CD4-positive, alpha-beta T cell (primary cell): ENCODE results near the gene SSPN. TPM values are rescaled to one million over a fixed set of nuclear protein-coding genes. Genes with fewer than 3 reads are reported as not detected.

Experiments
- ATAC-seq: fragments of 200-7000 bp; cut with Tn5 transposase; one replicate; pipeline ENCODE4 v1.10.0; 2022; ENCODE audit warnings: mild to moderate bottlenecking; ENCODE audit not compliant: poor library complexity
- CTCF ChIA-PET: fragments of 350-600 bp; sonication (Branson Sonifier 250); formaldehyde crosslinking; loops from one replicate; lab custom pipeline; 2021; ENCODE audit warnings: antibody characterized with exemption, inconsistent platforms; lab: Charles Lee
- POLR2A ChIA-PET: fragments of 350-600 bp; sonication (Branson Sonifier 250); formaldehyde crosslinking; loops from one replicate; lab custom pipeline; 2021; ENCODE audit warnings: antibody characterized with exemption, inconsistent platforms; lab: Charles Lee
- DNase-seq, 14 experiments: peaks; one replicate each; pipeline ENCODE4 v3.0.0-alpha.2; 2013 to 2020; ENCODE audit warnings: mixed read lengths in 2 of 14
- H3K27ac ChIP-seq, 2 donors: one replicate each; pipeline versions ENCODE4 v1.5.1 to v1.7.0; 2013; ENCODE audit warnings: low read length in 2 of 2, low read depth in 1 of 2, mild to moderate bottlenecking in 1 of 2
- H3K27me3 ChIP-seq, 2 experiments: 1 replicate in 1 of 2; 2 replicates in 1 of 2; pipeline versions ENCODE4 v1.6.1 to v1.7.0; 2013; ENCODE audit warnings: low read length in 2 of 2, control low read depth in 1 of 2, mild to moderate bottlenecking in 1 of 2, moderate library complexity in 1 of 2; ENCODE audit not compliant: insufficient read depth in 2 of 2, control insufficient read depth in 1 of 2
- H3K36me3 ChIP-seq: one replicate; pipeline ENCODE4 v1.6.1; 2013; ENCODE audit warnings: low read length, control low read depth; ENCODE audit not compliant: insufficient read depth
- H3K4me1 ChIP-seq: one replicate; pipeline ENCODE4 v1.6.1; 2013; ENCODE audit warnings: low read length, control low read depth; ENCODE audit not compliant: insufficient read depth
- H3K4me3 ChIP-seq: one replicate; pipeline ENCODE4 v1.5.1; 2013; ENCODE audit warnings: mild to moderate bottlenecking, low read length, moderate library complexity
- H3K9me3 ChIP-seq, 2 experiments: 1 replicate in 1 of 2; 2 replicates in 1 of 2; pipeline versions ENCODE4 v1.6.1 to v1.7.0; 2013; ENCODE audit warnings: low read length in 2 of 2, mild to moderate bottlenecking in 2 of 2, control low read depth in 1 of 2, moderate library complexity in 1 of 2; ENCODE audit not compliant: control insufficient read depth in 1 of 2, insufficient read depth in 1 of 2
- H3K27ac Mint-ChIP-seq: one replicate; pipeline ENCODE4 v1.8.0; 2020; ENCODE audit warnings: mixed read lengths
- H3K27me3 Mint-ChIP-seq: one replicate; pipeline ENCODE4 v1.8.0; 2021; ENCODE audit warnings: mixed read lengths
- H3K36me3 Mint-ChIP-seq: one replicate; pipeline ENCODE4 v1.8.0; 2021; ENCODE audit warnings: low read depth, mixed read lengths
- H3K4me1 Mint-ChIP-seq: one replicate; pipeline ENCODE4 v1.8.0; 2021; ENCODE audit warnings: low read depth, mixed read lengths
- H3K4me3 Mint-ChIP-seq: one replicate; pipeline ENCODE4 v1.8.0; 2020; ENCODE audit warnings: mild to moderate bottlenecking, mixed read lengths
- H3K9me3 Mint-ChIP-seq: one replicate; pipeline ENCODE4 v1.8.0; 2020; ENCODE audit warnings: mixed read lengths
- intact Hi-C, 2 experiments: fragments of 100-400 bp; cut with DNase I in 1 of 2; cut with micrococcal nuclease in 1 of 2; formaldehyde crosslinking; loops; one replicate each; pipeline versions ENCODE4 v1.15.1 to v1.9.0; 2023 to 2025; cut with DNase I, micrococcal nuclease
- total RNA-seq, 174 experiments: library from RNA in 2 of 174; stranded (reverse) in 2 of 174; gene quantifications; one replicate each; pipeline ENCODE4 v1.2.3 and lab custom pipeline; 2021 to 2026
- TF ChIP-seq, protein P1 (sequence below): fragments of 200-600 bp; IDR thresholded peaks from one replicate; pipeline ENCODE4 v1.8.0; 2022; ENCODE audit warnings: antibody characterized with exemption, mild to moderate bottlenecking

Gene SSPN
- total RNA-seq, 2 experiments from 2014 or later: not detected

DNA sequence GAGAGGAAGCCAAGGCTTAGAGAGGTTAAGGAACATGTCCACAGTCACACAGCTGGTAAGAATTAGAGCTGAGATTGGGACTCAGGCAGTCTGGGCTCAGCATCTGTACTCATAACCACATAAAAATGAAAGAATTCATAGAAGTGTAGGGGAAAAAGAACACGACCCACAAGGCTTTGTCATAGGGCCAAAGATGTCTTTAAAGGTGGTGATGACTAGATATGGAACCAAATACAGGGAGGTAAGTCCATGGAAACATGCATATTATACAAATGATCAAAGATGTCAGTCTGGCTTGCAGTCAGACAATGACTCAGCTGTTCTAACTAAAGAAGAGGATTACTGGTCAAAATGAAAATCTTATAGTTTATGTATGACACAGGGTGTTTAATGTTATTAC is 7.2 kb upstream of the SSPN start:
- H3K27ac Mint-ChIP-seq: no peak overlapping the region

GRCh38 chr12:26188641-26189040 is 6.7 kb upstream of the SSPN start:
- ATAC-seq (no peak), DNase-seq (no peak)
- Histone ChIP-seq H3K27ac (no peak overlapping the region), H3K4me3 (no peak overlapping the region), H3K36me3 (no peaks in the 10 kb centered on the region), H3K4me1 (no peaks in the 10 kb centered on the region), H3K27me3 (peaks cover 4 to 16% of the 10 kb centered on the region in 2 experiments), H3K9me3 (no peaks in the 10 kb centered on the region)
- ChIA-PET CTCF (no interaction called here), POLR2A (no interaction called here)
- H3K4me1 Mint-ChIP-seq: no peaks in the 10 kb centered on the region
- H3K36me3 Mint-ChIP-seq: no peaks in the 10 kb centered on the region
- no peak overlapping the region for H3K4me3 Mint-ChIP-seq
- H3K27ac Mint-ChIP-seq: no peak overlapping the region
- no peaks in the 10 kb centered on the region for H3K9me3 Mint-ChIP-seq
- TF ChIP-seq, protein P1, sequence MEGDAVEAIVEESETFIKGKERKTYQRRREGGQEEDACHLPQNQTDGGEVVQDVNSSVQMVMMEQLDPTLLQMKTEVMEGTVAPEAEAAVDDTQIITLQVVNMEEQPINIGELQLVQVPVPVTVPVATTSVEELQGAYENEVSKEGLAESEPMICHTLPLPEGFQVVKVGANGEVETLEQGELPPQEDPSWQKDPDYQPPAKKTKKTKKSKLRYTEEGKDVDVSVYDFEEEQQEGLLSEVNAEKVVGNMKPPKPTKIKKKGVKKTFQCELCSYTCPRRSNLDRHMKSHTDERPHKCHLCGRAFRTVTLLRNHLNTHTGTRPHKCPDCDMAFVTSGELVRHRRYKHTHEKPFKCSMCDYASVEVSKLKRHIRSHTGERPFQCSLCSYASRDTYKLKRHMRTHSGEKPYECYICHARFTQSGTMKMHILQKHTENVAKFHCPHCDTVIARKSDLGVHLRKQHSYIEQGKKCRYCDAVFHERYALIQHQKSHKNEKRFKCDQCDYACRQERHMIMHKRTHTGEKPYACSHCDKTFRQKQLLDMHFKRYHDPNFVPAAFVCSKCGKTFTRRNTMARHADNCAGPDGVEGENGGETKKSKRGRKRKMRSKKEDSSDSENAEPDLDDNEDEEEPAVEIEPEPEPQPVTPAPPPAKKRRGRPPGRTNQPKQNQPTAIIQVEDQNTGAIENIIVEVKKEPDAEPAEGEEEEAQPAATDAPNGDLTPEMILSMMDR: no peak
- peaks cover 44% of the 10 kb centered on the region for H3K27me3 Mint-ChIP-seq
- intact Hi-C loops: no loop called here

More for the DNA sequence above, 7.2 kb upstream of the SSPN start:
- Histone ChIP-seq H3K4me1 (no peaks in the 10 kb centered on the region), H3K36me3 (no peaks in the 10 kb centered on the region), H3K9me3 (no peaks in the 10 kb centered on the region), H3K4me3 (no peak overlapping the region), H3K27me3 (peaks cover 4 to 13% of the 10 kb centered on the region in 2 experiments), H3K27ac (no peak overlapping the region)
- DNase-seq: no peak
- ChIA-PET POLR2A (no interaction called here), CTCF (no interaction called here)
- TF ChIP-seq, protein P1: no peak
- Mint-ChIP-seq H3K4me3 (no peak overlapping the region), H3K4me1 (no peaks in the 10 kb centered on the region), H3K9me3 (no peaks in the 10 kb centered on the region), H3K27me3 (peaks cover 46% of the 10 kb centered on the region), H3K36me3 (no peaks in the 10 kb centered on the region)
- intact Hi-C loops: no loop called here
- ATAC-seq: no peak

GRCh38 chr12:26192142-26192541 is 3.2 kb upstream of the SSPN start:
- Mint-ChIP-seq H3K36me3 (no peaks in the 10 kb centered on the region), H3K27me3 (peaks cover 60% of the 10 kb centered on the region), H3K27ac (no peak overlapping the region), H3K4me3 (no peak overlapping the region), H3K9me3 (no peaks in the 10 kb centered on the region), H3K4me1 (peaks cover 4% of the 10 kb centered on the region)
- H3K4me1 ChIP-seq: peaks cover 5% of the 10 kb centered on the region
- ATAC-seq (no peak), DNase-seq (no peak)
- ChIA-PET CTCF (no interaction called here), POLR2A (no interaction called here)
- H3K27ac ChIP-seq: no peak overlapping the region
- no peaks in the 10 kb centered on the region for H3K36me3 ChIP-seq
- H3K9me3 ChIP-seq: peaks cover 0 to 4% of the 10 kb centered on the region in 2 experiments
- H3K4me3 ChIP-seq: no peak overlapping the region
- intact Hi-C loops: no loop called here
- peaks cover 14 to 40% of the 10 kb centered on the region in 2 experiments for H3K27me3 ChIP-seq
- TF ChIP-seq, protein P1: no peak
